H9 (cell line): Measurements from ENCODE around the gene SKOR2. TPM values are rescaled to one million over a fixed set of nuclear protein-coding genes. Genes with fewer than 3 reads are reported as not detected.

Source experiments
- DNase-seq: peaks from one replicate; pipeline ENCODE4 v3.0.0-alpha.2; 2017
- H2AFZ ChIP-seq: one replicate; pipeline ENCODE4 v1.6.1; 2013; ENCODE audit warnings: mild to moderate bottlenecking, low read length, control low read depth, moderate library complexity
- H2AK5ac ChIP-seq: 2 replicates; pipeline ENCODE4 v1.6.1; 2013; ENCODE audit warnings: low read length, control low read depth, mixed read lengths; ENCODE audit not compliant: insufficient read length
- H2BK120ac ChIP-seq: one replicate; pipeline ENCODE4 v1.6.1; 2013; ENCODE audit warnings: low read depth, mild to moderate bottlenecking, low read length, control low read depth, inconsistent platforms; ENCODE audit not compliant: poor library complexity, severe bottlenecking
- H2BK12ac ChIP-seq: 2 replicates; pipeline ENCODE4 v1.6.1; 2013; ENCODE audit warnings: low read length, control low read depth, mixed read lengths, low read depth; ENCODE audit not compliant: insufficient read length
- H2BK15ac ChIP-seq: 2 replicates; pipeline ENCODE4 v1.6.1; 2013; ENCODE audit warnings: low read depth, low read length, control low read depth
- H2BK20ac ChIP-seq: one replicate; pipeline ENCODE4 v1.6.1; 2013; ENCODE audit warnings: low read depth, mild to moderate bottlenecking, low read length, control low read depth, inconsistent platforms; ENCODE audit not compliant: poor library complexity, severe bottlenecking
- H2BK5ac ChIP-seq: 2 replicates; pipeline ENCODE4 v1.6.1; 2013; ENCODE audit warnings: low read length, control low read depth, mixed read lengths; ENCODE audit not compliant: insufficient read length
- H3K14ac ChIP-seq: 2 replicates; pipeline ENCODE4 v1.6.1; 2013; ENCODE audit warnings: low read length, control low read depth; ENCODE audit not compliant: insufficient read depth
- H3K18ac ChIP-seq: 2 replicates; pipeline ENCODE4 v1.6.1; 2013; ENCODE audit warnings: low read depth, mild to moderate bottlenecking, mixed read lengths, low read length, control low read depth; ENCODE audit not compliant: insufficient read length
- H3K23ac ChIP-seq: 2 replicates; pipeline ENCODE4 v1.6.1; 2013; ENCODE audit warnings: low read length, control low read depth, mixed read lengths, low read depth; ENCODE audit not compliant: insufficient read length
- H3K23me2 ChIP-seq: 2 replicates; pipeline ENCODE4 v1.6.1; 2013; ENCODE audit warnings: low read depth, mild to moderate bottlenecking, mixed read lengths, low read length, control low read depth; ENCODE audit not compliant: insufficient read length, poor library complexity, severe bottlenecking
- H3K27ac ChIP-seq: 2 replicates; pipeline ENCODE4 v1.5.1; 2013; ENCODE audit warnings: low read length, control low read depth, mixed read lengths, low read depth; ENCODE audit not compliant: insufficient read length
- H3K27me3 ChIP-seq: 2 replicates; pipeline ENCODE4 v1.6.1; 2013; ENCODE audit warnings: low read length, control low read depth, inconsistent platforms; ENCODE audit not compliant: insufficient read depth
- H3K4ac ChIP-seq: 2 replicates; pipeline ENCODE4 v1.6.1; 2013; ENCODE audit warnings: low read depth, mild to moderate bottlenecking, control low read depth, inconsistent platforms, low read length, moderate library complexity
- H3K4me1 ChIP-seq: 2 replicates; pipeline ENCODE4 v1.6.1; 2013; ENCODE audit warnings: low read length, control low read depth, inconsistent platforms; ENCODE audit not compliant: insufficient read depth
- H3K4me2 ChIP-seq: 2 replicates; pipeline ENCODE4 v1.6.1; 2013; ENCODE audit warnings: low read length, control low read depth, mixed read lengths; ENCODE audit not compliant: insufficient read length, insufficient read depth
- H3K56ac ChIP-seq: 2 replicates; pipeline ENCODE4 v1.6.1; 2013; ENCODE audit warnings: low read depth, mild to moderate bottlenecking, mixed read lengths, low read length, control low read depth; ENCODE audit not compliant: insufficient read length
- H3K79me1 ChIP-seq: 2 replicates; pipeline ENCODE4 v1.6.1; 2013; ENCODE audit warnings: low read depth, mild to moderate bottlenecking, moderate library complexity, low read length, control low read depth, inconsistent platforms; ENCODE audit not compliant: insufficient read depth, poor library complexity, severe bottlenecking
- H3K79me2 ChIP-seq: 2 replicates; pipeline ENCODE4 v1.6.1; 2013; ENCODE audit warnings: low read length, control low read depth, inconsistent platforms; ENCODE audit not compliant: insufficient read depth
- H3K9ac ChIP-seq: 2 replicates; pipeline ENCODE4 v1.6.1; 2013; ENCODE audit warnings: low read length, control low read depth, mixed read lengths; ENCODE audit not compliant: insufficient read length; ENCODE audit errors: extremely low read depth
- H3K9me3 ChIP-seq: one replicate; pipeline ENCODE4 v1.6.1; 2013; ENCODE audit warnings: low read depth, low read length, inconsistent platforms; ENCODE audit not compliant: control insufficient read depth
- H3T11ph ChIP-seq: one replicate; pipeline ENCODE4 v1.6.1; 2013; ENCODE audit warnings: mild to moderate bottlenecking, low read length, control low read depth, inconsistent platforms
- H4K20me1 ChIP-seq: one replicate; pipeline ENCODE4 v1.6.1; 2013; ENCODE audit not compliant: control insufficient read depth, insufficient read length, insufficient read depth
- H4K5ac ChIP-seq: 2 replicates; pipeline ENCODE4 v1.6.1; 2013; ENCODE audit warnings: low read depth, mild to moderate bottlenecking, mixed read lengths, low read length, control low read depth; ENCODE audit not compliant: insufficient read length
- H4K8ac ChIP-seq: replicated peaks from 2 replicates; pipeline ENCODE4 v1.6.1; 2013; ENCODE audit warnings: low read length, control low read depth, mixed read lengths, low read depth; ENCODE audit not compliant: insufficient read length
- H4K91ac ChIP-seq: 2 replicates; pipeline ENCODE4 v1.6.1; 2013; ENCODE audit warnings: low read depth, mild to moderate bottlenecking, moderate library complexity, mixed read lengths, low read length, control low read depth; ENCODE audit not compliant: insufficient read length
- H3K27ac Mint-ChIP-seq, 3 experiments: 2 replicates in 2 of 3; 3 replicates in 1 of 3; pipeline ENCODE4 v1.8.0; 2020 to 2021; ENCODE audit warnings: mixed read lengths in 3 of 3, mild to moderate bottlenecking in 1 of 3, moderate library complexity in 1 of 3
- H3K27me3 Mint-ChIP-seq: 2 replicates; pipeline ENCODE4 v1.8.0; 2021; ENCODE audit warnings: low read depth, mild to moderate bottlenecking, moderate library complexity, mixed read lengths
- H3K36me3 Mint-ChIP-seq, 3 experiments: 2 replicates in 2 of 3; 3 replicates in 1 of 3; pipeline ENCODE4 v1.8.0; 2020 to 2021; ENCODE audit warnings: low read depth in 3 of 3, mixed read lengths in 3 of 3; ENCODE audit not compliant: insufficient read depth in 1 of 3
- H3K4me1 Mint-ChIP-seq, 2 experiments: 2 replicates each; pipeline ENCODE4 v1.8.0; 2020; ENCODE audit warnings: mixed read lengths in 2 of 2
- H3K4me3 Mint-ChIP-seq, 2 experiments: 2 replicates in 1 of 2; 3 replicates in 1 of 2; pipeline ENCODE4 v1.8.0; 2020 to 2021; ENCODE audit warnings: mild to moderate bottlenecking in 2 of 2, mixed read lengths in 2 of 2, moderate library complexity in 1 of 2
- H3K9me3 Mint-ChIP-seq, 2 experiments: 2 replicates in 1 of 2; 3 replicates in 1 of 2; pipeline ENCODE4 v1.8.0; 2020; ENCODE audit warnings: mild to moderate bottlenecking in 2 of 2, mixed read lengths in 2 of 2, moderate library complexity in 1 of 2
- CTCF ChIP-seq: fragments of 200-600 bp; sonication (generic); conservative IDR thresholded peaks from 3 replicates; pipeline ENCODE4 v1.8.0; 2021; ENCODE audit warnings: antibody characterized with exemption, mild to moderate bottlenecking
- WGBS: extraction: QIAGEN DNeasy Blood & Tissue Kit; methylation state at CpG from one replicate; pipeline ENCODE4 v1.1.7; 2013; ENCODE audit warnings: missing lambda C conversion rate, low lambda C conversion rate, mixed read lengths; ENCODE audit not compliant: insufficient read length; ENCODE audit errors: extremely low coverage; 5-methylcytosine and 5-hydroxymethylcytosine counted together
- total RNA-seq: library from RNA; stranded (reverse); gene quantifications from 2 replicates; pipeline ENCODE4 v1.2.1, GENCODE V29; 2021

SKOR2 gene
- total RNA-seq, 1 experiment from 2014 or later = 0.24 TPM

GRCh38 chr18:47296462-47296861, 45.0 kb upstream of the SKOR2 start:
- no peaks in the 10 kb centered on the region for H3K4me1 ChIP-seq
- no peak overlapping the region for H3K14ac ChIP-seq
- Mint-ChIP-seq H3K27me3 (peaks cover 11% of the 10 kb centered on the region), H3K27ac (no peak overlapping the region), H3K4me3 (no peak overlapping the region), H3K4me1 (no peaks in the 10 kb centered on the region), H3K36me3 (peaks cover 0 to 5% (median 2%) of the 10 kb centered on the region in 3 experiments; a peak in 5 of 7 replicates), H3K9me3 (peaks cover 9 to 25% of the 10 kb centered on the region in 2 experiments)
- no peaks in the 10 kb centered on the region for H3K27me3 ChIP-seq
- H4K8ac ChIP-seq = no peak overlapping the region
- H3K79me2 ChIP-seq = no peaks in the 10 kb centered on the region
- H3K4ac ChIP-seq = no peak overlapping the region
- no peak overlapping the region for H4K5ac ChIP-seq
- DNase-seq = no peak
- no peak overlapping the region for H2AFZ ChIP-seq
- no peak overlapping the region for H2BK5ac ChIP-seq
- H3K18ac ChIP-seq = no peak overlapping the region
- H3K79me1 ChIP-seq = no peaks in the 10 kb centered on the region
- H3K23ac ChIP-seq = no peak overlapping the region
- no peak overlapping the region for H2BK12ac ChIP-seq
- no peak overlapping the region for H2BK120ac ChIP-seq
- H3K9ac ChIP-seq = no peak overlapping the region
- no peak overlapping the region for H3K4me2 ChIP-seq
- WGBS = no CpG with 5 or more reads among the region's 1 CpG
- no peak overlapping the region for H3T11ph ChIP-seq
- no peak overlapping the region for H3K27ac ChIP-seq
- no peak overlapping the region for H2BK20ac ChIP-seq
- H3K9me3 ChIP-seq = no peaks in the 10 kb centered on the region
- H2AK5ac ChIP-seq = no peak overlapping the region
- no peak overlapping the region for H2BK15ac ChIP-seq
- H3K23me2 ChIP-seq = no peaks in the 10 kb centered on the region
- H3K56ac ChIP-seq = no peak overlapping the region
- H4K91ac ChIP-seq = no peak overlapping the region
- no peak for TF ChIP-seq CTCF
- H4K20me1 ChIP-seq = no peaks in the 10 kb centered on the region
